Adrenal gland (tissue), 5 donors: Measurements from ENCODE around the gene LCA5.

ENCODE experiments used
- CTCF ChIP-seq, 6 experiments: fragments of 450-650 bp in 4 of 6; fragments of 200-600 bp in 2 of 6; sonication (generic) in 1 of 6; IDR thresholded peaks; 1 replicate in 5 of 6; 2 replicates in 1 of 6; pipeline versions ENCODE4 v1.5.1 to v1.8.0; 2016 to 2021; ENCODE audit warnings: antibody characterized with exemption in 6 of 6, mild to moderate bottlenecking in 2 of 6, moderate library complexity in 1 of 6
- POLR2A ChIP-seq, 2 donors: fragments of 450-650 bp; IDR thresholded peaks; one replicate each; pipeline ENCODE4 v1.6.1; 2017; ENCODE audit warnings: antibody characterized with exemption in 2 of 2, mild to moderate bottlenecking in 2 of 2, moderate library complexity in 1 of 2
- donor health status: DM: no; HTN: no; CAD: no.

DNA sequence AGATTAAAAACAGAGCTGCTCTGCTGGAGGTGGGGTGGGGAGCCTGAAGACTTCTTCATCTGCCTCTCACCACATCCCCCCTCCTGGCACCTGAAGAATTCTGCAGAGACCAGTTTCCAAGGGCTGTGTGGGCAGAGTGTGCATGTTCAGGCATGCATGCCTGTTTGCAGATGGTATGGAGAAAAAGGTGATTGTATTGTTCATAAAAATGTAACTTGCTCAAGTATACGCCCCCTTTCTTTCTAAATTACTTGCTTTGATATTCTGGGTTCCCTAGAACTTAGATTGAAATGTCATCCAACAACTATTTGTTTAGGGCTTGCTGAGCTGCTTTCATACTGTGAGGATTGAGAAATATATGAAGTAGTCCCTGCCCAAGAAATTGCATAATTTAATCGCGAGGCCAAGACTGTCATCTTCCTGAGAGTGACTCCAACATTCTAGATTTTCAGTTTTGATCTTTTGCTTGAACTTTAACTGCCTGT is 83.6 kb downstream of the LCA5 start:
- TF ChIP-seq CTCF (IDR thresholded peaks at IDR 0.05) (no peak), POLR2A (IDR thresholded peaks at IDR 0.05) (no peak)
